Measurements from ENCODE around the gene DNAH6. TPM values are rescaled to one million over a fixed set of nuclear protein-coding genes. Genes with fewer than 3 reads are reported as not detected.

The DNAH6 gene
- total RNA-seq, 1 donor from 2014 or later: 2.6 TPM

DNA sequence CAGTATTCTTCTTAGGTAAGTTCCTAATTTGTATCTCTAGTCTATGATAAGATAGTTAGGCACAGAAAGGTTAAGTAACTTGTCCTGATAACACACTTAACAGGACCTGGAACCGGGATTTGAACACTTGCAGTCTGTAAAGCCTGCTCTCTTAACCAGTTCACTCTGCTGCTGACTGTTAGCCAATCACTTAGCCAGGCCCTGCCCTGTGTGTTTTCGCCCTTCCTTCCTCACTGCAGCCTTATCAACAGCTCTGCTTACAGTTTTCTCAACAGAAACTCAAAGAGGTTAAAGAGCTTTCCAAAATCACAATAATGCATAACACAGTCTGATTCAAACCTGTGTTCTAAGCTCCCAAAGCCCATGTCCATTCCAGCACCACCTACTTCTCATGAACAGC is 212.9 kb downstream of the DNAH6 start:
- no peak for DNase-seq (ENCODE audit: low spot score)
- H3K9me3 ChIP-seq (ENCODE audit: low read depth): no peaks in the 10 kb centered on the region
- H3K4me3 ChIP-seq: no peak overlapping the region
- no peaks in the 10 kb centered on the region for H3K79me2 ChIP-seq (ENCODE audit: low read depth)
- no peaks in the 10 kb centered on the region for H3F3A ChIP-seq (ENCODE audit: low read depth)
- no peak overlapping the region for H2AFZ ChIP-seq (replicated peaks)
- H3K27me3 Mint-ChIP-seq (ENCODE audit: insufficient read depth, low read depth): peaks cover 2% of the 10 kb centered on the region
- H3K36me3 Mint-ChIP-seq: no peaks in the 10 kb centered on the region
- no peaks in the 10 kb centered on the region for H3K27me3 ChIP-seq
- no peaks in the 10 kb centered on the region for H4K20me1 ChIP-seq (ENCODE audit: low read depth)
- H3K4me1 Mint-ChIP-seq: no peaks in the 10 kb centered on the region
- H3K4me2 ChIP-seq: no peak overlapping the region
- peaks cover 2% of the 10 kb centered on the region for H3K9me3 Mint-ChIP-seq
- TF ChIP-seq EZH2phosphoT487 (IDR thresholded peaks at IDR 0.05) (no peak), EZH2 (IDR thresholded peaks at IDR 0.05) (no peak)
- TF ChIP-seq, protein P1, sequence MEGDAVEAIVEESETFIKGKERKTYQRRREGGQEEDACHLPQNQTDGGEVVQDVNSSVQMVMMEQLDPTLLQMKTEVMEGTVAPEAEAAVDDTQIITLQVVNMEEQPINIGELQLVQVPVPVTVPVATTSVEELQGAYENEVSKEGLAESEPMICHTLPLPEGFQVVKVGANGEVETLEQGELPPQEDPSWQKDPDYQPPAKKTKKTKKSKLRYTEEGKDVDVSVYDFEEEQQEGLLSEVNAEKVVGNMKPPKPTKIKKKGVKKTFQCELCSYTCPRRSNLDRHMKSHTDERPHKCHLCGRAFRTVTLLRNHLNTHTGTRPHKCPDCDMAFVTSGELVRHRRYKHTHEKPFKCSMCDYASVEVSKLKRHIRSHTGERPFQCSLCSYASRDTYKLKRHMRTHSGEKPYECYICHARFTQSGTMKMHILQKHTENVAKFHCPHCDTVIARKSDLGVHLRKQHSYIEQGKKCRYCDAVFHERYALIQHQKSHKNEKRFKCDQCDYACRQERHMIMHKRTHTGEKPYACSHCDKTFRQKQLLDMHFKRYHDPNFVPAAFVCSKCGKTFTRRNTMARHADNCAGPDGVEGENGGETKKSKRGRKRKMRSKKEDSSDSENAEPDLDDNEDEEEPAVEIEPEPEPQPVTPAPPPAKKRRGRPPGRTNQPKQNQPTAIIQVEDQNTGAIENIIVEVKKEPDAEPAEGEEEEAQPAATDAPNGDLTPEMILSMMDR (IDR thresholded peaks at IDR 0.05): no peak
- no peak overlapping the region for H3K27ac Mint-ChIP-seq
- no peaks in the 10 kb centered on the region for H3K36me3 ChIP-seq
- H3K27ac ChIP-seq: no peak overlapping the region
- H3K4me3 Mint-ChIP-seq: no peak overlapping the region
- H3K9ac ChIP-seq: no peak overlapping the region
- peaks cover 4% of the 10 kb centered on the region for H3K4me1 ChIP-seq

DNA sequence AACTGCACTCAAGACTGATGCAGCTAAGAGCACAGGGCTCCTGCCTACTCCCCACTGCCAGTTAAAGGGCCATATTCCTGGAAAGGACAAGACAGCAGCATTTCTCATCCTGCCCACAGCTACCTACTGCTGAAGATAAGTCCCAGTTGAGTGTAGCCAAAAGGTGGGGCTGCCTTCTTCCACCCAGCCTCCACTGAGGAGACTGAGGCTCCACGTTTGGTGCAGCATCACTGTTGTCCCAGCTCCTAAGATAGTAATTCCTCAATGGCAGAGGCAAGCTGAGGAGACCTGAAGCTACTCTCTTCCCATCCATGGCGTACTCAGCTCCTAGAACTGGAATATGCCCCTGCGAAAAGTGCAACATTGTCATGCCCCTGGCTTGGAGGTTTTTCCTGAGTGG is 214.9 kb downstream of the DNAH6 start:
- Mint-ChIP-seq H3K4me1 (no peaks in the 10 kb centered on the region), H3K9me3 (peaks cover 2% of the 10 kb centered on the region)
- TF ChIP-seq EZH2 (IDR thresholded peaks at IDR 0.05) (no peak), EZH2phosphoT487 (IDR thresholded peaks at IDR 0.05) (no peak)
- TF ChIP-seq, protein P1 (IDR thresholded peaks at IDR 0.05): no peak

DNA sequence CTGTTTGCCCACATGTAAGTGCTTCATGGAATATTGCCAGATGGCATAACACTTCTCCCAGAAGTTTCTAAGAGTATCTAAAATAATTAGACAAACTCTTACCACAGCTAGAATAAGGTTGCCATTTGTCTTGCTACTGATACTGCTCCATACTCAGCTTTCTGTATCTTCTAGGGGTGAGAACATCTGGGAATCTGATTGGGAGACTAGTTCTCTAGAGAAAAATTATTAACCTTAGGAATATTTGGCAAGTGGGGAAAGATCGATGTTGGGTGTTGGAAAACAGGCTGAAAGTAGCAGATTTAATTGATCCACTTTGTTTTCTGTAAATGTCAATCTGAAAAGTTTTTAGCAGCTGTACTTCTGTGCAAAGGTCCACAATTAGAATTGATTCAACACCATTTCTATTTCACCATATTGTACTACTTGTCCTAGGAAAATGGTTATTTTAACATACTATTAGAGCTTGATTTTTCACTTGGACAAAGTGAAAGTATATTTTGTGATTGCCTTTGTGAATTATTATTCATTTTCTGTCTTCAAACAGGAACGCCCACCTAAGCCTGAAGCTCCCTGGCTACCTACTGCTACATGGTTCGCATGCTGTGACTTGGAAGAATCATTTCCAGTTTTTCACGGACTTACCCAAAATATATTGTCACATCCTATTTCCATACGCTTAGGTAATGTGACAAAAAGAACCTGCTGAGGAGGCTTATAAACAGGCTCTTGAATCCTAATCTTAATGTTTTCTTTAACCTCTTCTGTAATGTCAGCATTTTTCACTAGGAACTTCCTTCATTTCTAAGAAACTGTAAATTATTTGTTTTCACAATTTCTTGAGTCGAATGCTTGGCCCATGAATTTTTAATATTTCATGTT is 216.8 kb downstream of the DNAH6 start:
- Histone ChIP-seq H3K27ac (no peak overlapping the region), H4K20me1 (ENCODE audit: low read depth) (no peaks in the 10 kb centered on the region), H3K4me2 (no peak overlapping the region), H3K27me3 (no peaks in the 10 kb centered on the region), H3K4me1 (peaks cover 4% of the 10 kb centered on the region), H3F3A (ENCODE audit: low read depth) (no peaks in the 10 kb centered on the region), H3K36me3 (no peaks in the 10 kb centered on the region), H3K9me3 (ENCODE audit: low read depth) (no peaks in the 10 kb centered on the region), H3K79me2 (ENCODE audit: low read depth) (no peaks in the 10 kb centered on the region), H3K4me3 (no peak overlapping the region), H2AFZ (replicated peaks) (no peak overlapping the region), H3K9ac (no peak overlapping the region)
- no peak for DNase-seq (ENCODE audit: low spot score)
- H3K27ac Mint-ChIP-seq: no peak overlapping the region
- no peaks in the 10 kb centered on the region for H3K4me1 Mint-ChIP-seq
- TF ChIP-seq EZH2 (IDR thresholded peaks at IDR 0.05): no peak
- TF ChIP-seq, protein P1 (IDR thresholded peaks at IDR 0.05): no peak
- TF ChIP-seq EZH2phosphoT487 (IDR thresholded peaks at IDR 0.05): no peak
- peaks cover 8% of the 10 kb centered on the region for H3K9me3 Mint-ChIP-seq
- H3K27me3 Mint-ChIP-seq (ENCODE audit: insufficient read depth, low read depth): no peaks in the 10 kb centered on the region
- no peak overlapping the region for H3K4me3 Mint-ChIP-seq
- no peaks in the 10 kb centered on the region for H3K36me3 Mint-ChIP-seq

More for the DNA sequence above, 214.9 kb downstream of the DNAH6 start:
- no peaks in the 10 kb centered on the region for H3F3A ChIP-seq (ENCODE audit: low read depth)
- H3K36me3 ChIP-seq: no peaks in the 10 kb centered on the region
- peaks cover 4% of the 10 kb centered on the region for H3K4me1 ChIP-seq
- H3K79me2 ChIP-seq (ENCODE audit: low read depth): no peaks in the 10 kb centered on the region
- no peaks in the 10 kb centered on the region for H3K27me3 ChIP-seq
- H3K27ac ChIP-seq: no peak overlapping the region
- H3K9ac ChIP-seq: no peak overlapping the region
- H3K4me3 ChIP-seq: no peak overlapping the region
- H3K9me3 ChIP-seq (ENCODE audit: low read depth): no peaks in the 10 kb centered on the region
- no peak overlapping the region for H3K27ac Mint-ChIP-seq
- H4K20me1 ChIP-seq (ENCODE audit: low read depth): no peaks in the 10 kb centered on the region
- no peak overlapping the region for H3K4me3 Mint-ChIP-seq
- H3K4me2 ChIP-seq: no peak overlapping the region
- no peaks in the 10 kb centered on the region for H3K27me3 Mint-ChIP-seq (ENCODE audit: insufficient read depth, low read depth)
- H3K36me3 Mint-ChIP-seq: no peaks in the 10 kb centered on the region
- H2AFZ ChIP-seq (replicated peaks): no peak overlapping the region
- DNase-seq (ENCODE audit: low spot score): no peak

Data from neural progenitor cell (in vitro differentiated cells).